ENCODE results near the gene CALCOCO1.

GRCh38 chr12:53750812-53751335 lies 23.6 kb upstream of the CALCOCO1 start:
- no peak for TF ChIP-seq CTCF (IDR thresholded peaks at IDR 0.05)
- no peak for TF ChIP-seq EZH2 (IDR thresholded peaks at IDR 0.05)
